ES-I3 (cell line): Measurements from ENCODE around the gene TTK.
"Not testable (repeated sequence)": the region's sequence is repeated elsewhere in the genome, so short reads cannot be mapped to it uniquely, and the experiment has no call there.

ENCODE experiments used
- H3K36me3 ChIP-seq: 2 replicates; pipeline ENCODE4 v1.6.1; 2013; ENCODE audit warnings: mild to moderate bottlenecking, low read length, control low read depth, moderate library complexity; ENCODE audit not compliant: insufficient read depth
- H3K4me1 ChIP-seq: 2 replicates; pipeline ENCODE4 v1.6.1; 2013; ENCODE audit warnings: mild to moderate bottlenecking, control low read depth, low read length; ENCODE audit not compliant: insufficient read depth
- H3K9ac ChIP-seq: 2 replicates; pipeline ENCODE4 v1.6.1; 2013; ENCODE audit warnings: low read depth, mild to moderate bottlenecking, low read length, moderate library complexity
- H3K9me3 ChIP-seq: 2 replicates; pipeline ENCODE4 v1.6.1; 2013; ENCODE audit warnings: mild to moderate bottlenecking, low read length, moderate library complexity; ENCODE audit not compliant: control insufficient read depth, insufficient read depth

TTK gene

GRCh38 chr6:80070431-80070830 is 66.0 kb downstream of the TTK start:
- H3K9ac ChIP-seq, H3K36me3 ChIP-seq, H3K9me3 ChIP-seq, H3K4me1 ChIP-seq: not testable (repeated sequence)

DNA sequence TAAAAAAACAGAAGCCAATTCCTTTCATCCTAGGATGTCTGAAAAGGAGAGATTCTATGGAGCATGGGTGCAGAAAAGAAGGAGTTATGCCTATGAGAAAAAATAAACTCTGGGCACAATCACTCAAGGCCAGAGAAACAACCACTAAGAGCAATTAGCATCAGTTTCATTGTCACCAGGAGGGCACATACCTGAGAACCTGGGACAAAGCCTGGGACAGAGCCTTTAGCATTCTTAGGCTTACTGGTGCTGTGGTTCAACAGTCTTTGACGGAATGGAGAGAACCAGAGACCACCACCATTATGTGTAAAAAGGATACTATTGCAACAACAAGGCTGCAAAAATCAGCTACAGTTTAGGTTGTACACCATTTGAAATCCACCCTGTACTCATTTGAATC is 72.6 kb downstream of the TTK start:
- no peak overlapping the region for H3K9ac ChIP-seq
- peaks cover 7% of the 10 kb centered on the region; the same call in 1 of the 2 replicates for H3K4me1 ChIP-seq
- H3K36me3 ChIP-seq, result no peaks in the 10 kb centered on the region
- no peaks in the 10 kb centered on the region for H3K9me3 ChIP-seq

DNA sequence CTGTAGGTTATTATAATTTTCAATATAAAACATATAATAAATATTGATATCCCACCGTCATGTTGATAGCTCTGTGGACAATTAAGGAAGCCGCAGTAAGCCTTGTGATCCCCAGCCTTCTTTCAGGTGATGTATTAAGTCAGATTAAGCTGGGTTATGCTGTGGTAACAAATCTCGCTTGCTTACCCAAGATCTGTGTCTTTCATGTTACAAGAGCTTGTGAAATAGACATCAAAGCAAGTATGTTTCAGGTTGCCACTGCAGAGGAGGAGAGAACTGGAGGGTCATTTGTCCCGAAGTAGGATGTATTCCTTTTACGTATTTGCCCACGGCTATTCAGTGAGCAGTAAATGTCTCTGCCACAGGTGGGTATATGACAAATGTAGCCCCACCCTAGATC is 84.2 kb downstream of the TTK start:
- H3K9ac ChIP-seq, result no peak overlapping the region
- H3K4me1 ChIP-seq, result no peaks in the 10 kb centered on the region
- no peaks in the 10 kb centered on the region for H3K9me3 ChIP-seq
- H3K36me3 ChIP-seq, result no peaks in the 10 kb centered on the region

DNA sequence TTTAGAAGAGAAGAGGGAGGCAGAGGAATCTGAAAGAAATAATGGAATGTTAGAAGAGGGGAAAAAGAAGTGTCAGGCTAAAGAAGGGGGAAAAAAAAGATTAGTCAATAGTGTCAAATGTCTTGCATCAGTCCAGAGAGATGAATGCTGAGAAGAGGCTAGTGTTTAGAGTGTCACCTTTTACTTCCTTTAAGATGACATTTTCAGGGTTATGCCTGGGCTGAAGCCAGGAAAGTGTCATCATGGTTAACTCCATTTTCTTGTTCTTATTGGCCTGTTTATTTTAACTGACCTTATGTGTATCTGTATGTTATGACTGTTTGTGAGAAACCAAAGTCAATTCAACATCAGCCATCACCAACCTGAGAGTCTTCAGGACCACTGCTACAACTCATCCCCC is 87.1 kb downstream of the TTK start:
- Histone ChIP-seq H3K36me3 (no peaks in the 10 kb centered on the region), H3K4me1 (no peaks in the 10 kb centered on the region), H3K9me3 (no peaks in the 10 kb centered on the region), H3K9ac (no peak overlapping the region)
